HCT116 (cell line): ENCODE data around the gene SMIM12. TPM values are rescaled to one million over a fixed set of nuclear protein-coding genes. Genes with fewer than 3 reads are reported as not detected.

ENCODE experiments used
- ATAC-seq: fragments of 200-7000 bp; cut with Tn5 transposase; 2 replicates; pipeline ENCODE4 v1.9.1; 2020; ENCODE audit warnings: mild to moderate bottlenecking, moderate library complexity
- BruUV-seq: library from RNA; stranded (reverse); fragments of 400-500 nt; replicated peaks from 2 replicates; lab custom pipeline; 2021; lab: Mats Ljungman, UMichigan
- CTCF ChIA-PET: fragments of 300-600 bp; sonication (Branson Sonifier 250); formaldehyde crosslinking; loops from one replicate; lab custom pipeline; 2021; ENCODE audit warnings: antibody characterized with exemption; lab: Charles Lee
- POLR2A ChIA-PET: fragments of 300-600, 350-600 bp; sonication (Branson Sonifier 250); formaldehyde crosslinking; loops from one replicate; lab custom pipeline; 2021; ENCODE audit warnings: antibody characterized with exemption; lab: Charles Lee
- RAD21 ChIA-PET, 2 experiments: fragments of 300-600 bp; sonication (Branson Sonifier 250); formaldehyde crosslinking; loops; one replicate each; lab custom pipeline; 2023; ENCODE audit warnings: low total read pairs in 2 of 2; ENCODE audit not compliant: uncharacterized antibody in 2 of 2, unreplicated experiment in 2 of 2, low non-redundant PET in 1 of 2; lab: Charles Lee
- DNase-seq: peaks from one replicate; pipeline ENCODE4 v3.0.0-alpha.2; 2010; ENCODE audit warnings: low read depth, low spot score
- H2AFZ ChIP-seq: fragments of 200-600 bp; shearing (Covaris generic), sonication (generic); 2 replicates; pipeline ENCODE4 v1.6.1; 2017; ENCODE audit warnings: low read depth, mixed run types, mixed read lengths, antibody characterized with exemption, low read length; ENCODE audit not compliant: poor library complexity, severe bottlenecking
- H3K27ac ChIP-seq: 2 replicates; pipeline ENCODE4 v1.5.1; 2012; ENCODE audit warnings: low read depth, low read length
- H3K27me3 ChIP-seq: fragments of 200-600 bp; sonication (generic); 2 replicates; pipeline ENCODE4 v1.6.1; 2016; ENCODE audit warnings: mixed run types, low read length, mixed read lengths; ENCODE audit not compliant: insufficient read depth
- H3K36me3 ChIP-seq, 2 experiments: fragments of 200-500 bp in 1 of 2; fragments of 200-600 bp in 1 of 2; sonication (Bioruptor generic) in 1 of 2; sonication (generic) in 1 of 2; 2 replicates each; pipeline versions ENCODE4 v1.5.1 to v1.6.1; 2014 to 2016; ENCODE audit warnings: low read length in 2 of 2, inconsistent platforms in 1 of 2, mixed read lengths in 1 of 2, mixed run types in 1 of 2; ENCODE audit not compliant: insufficient read depth in 2 of 2, control insufficient read depth in 1 of 2
- H3K4me1 ChIP-seq, 2 experiments: fragments of 200-600 bp in 1 of 2; sonication (generic) in 1 of 2; 2 replicates each; pipeline versions ENCODE4 v1.5.1 to v1.6.1; 2012 to 2017; ENCODE audit warnings: low read length in 2 of 2, inconsistent platforms in 1 of 2, mild to moderate bottlenecking in 1 of 2, mixed read lengths in 1 of 2, mixed run types in 1 of 2, moderate library complexity in 1 of 2; ENCODE audit not compliant: insufficient read depth in 2 of 2, control insufficient read depth in 1 of 2
- H3K4me2 ChIP-seq: fragments of 200-600 bp; sonication (generic); 2 replicates; pipeline ENCODE4 v1.6.1; 2017; ENCODE audit warnings: mixed run types, low read length, mixed read lengths
- H3K4me3 ChIP-seq, 2 experiments: fragments of 200-600 bp in 1 of 2; sonication (generic) in 1 of 2; replicated peaks in 1 of 2; 2 replicates each; pipeline ENCODE4 v1.5.1; 2011 to 2016; ENCODE audit warnings: low read length in 2 of 2, control low read depth in 1 of 2, low read depth in 1 of 2, mild to moderate bottlenecking in 1 of 2, mixed read lengths in 1 of 2, mixed run types in 1 of 2
- H3K79me2 ChIP-seq: fragments of 200-600 bp; sonication (generic); 2 replicates; pipeline ENCODE4 v1.6.1; 2017; ENCODE audit warnings: mild to moderate bottlenecking, mixed run types, low read length, moderate library complexity, mixed read lengths; ENCODE audit not compliant: insufficient read depth
- H3K9ac ChIP-seq: fragments of 200-600 bp; sonication (generic); 2 replicates; pipeline ENCODE4 v1.6.1; 2016; ENCODE audit warnings: low read length, mixed read lengths
- H3K9me2 ChIP-seq: fragments of 200-600 bp; sonication (generic), shearing (Covaris generic); 2 replicates; pipeline ENCODE4 v1.6.1; 2017; ENCODE audit warnings: mixed run types, mild to moderate bottlenecking, moderate library complexity; ENCODE audit not compliant: insufficient read depth
- H3K9me3 ChIP-seq, 2 experiments: fragments of 200-500 bp in 1 of 2; fragments of 200-600 bp in 1 of 2; sonication (Bioruptor generic) in 1 of 2; sonication (generic) in 1 of 2; 2 replicates each; pipeline ENCODE4 v1.6.1; 2014 to 2017; ENCODE audit warnings: low read length in 2 of 2, mixed read lengths in 2 of 2, inconsistent platforms in 1 of 2, low read depth in 1 of 2, mild to moderate bottlenecking in 1 of 2, mixed run types in 1 of 2, moderate library complexity in 1 of 2; ENCODE audit not compliant: control insufficient read depth in 1 of 2, insufficient read depth in 1 of 2
- H4K20me1 ChIP-seq: fragments of 200-600 bp; sonication (generic), shearing (Covaris generic); 2 replicates; pipeline ENCODE4 v1.6.1; 2017; ENCODE audit warnings: mixed run types, mild to moderate bottlenecking, moderate library complexity; ENCODE audit not compliant: insufficient read depth
- CEBPB ChIP-seq: IDR thresholded peaks from 2 replicates; pipeline ENCODE4 v1.6.1; 2012; ENCODE audit warnings: low read depth
- EGR1 ChIP-seq: IDR thresholded peaks from 2 replicates; pipeline ENCODE4 v1.6.1; 2012; ENCODE audit warnings: low read depth
- ELF1 ChIP-seq: IDR thresholded peaks from 2 replicates; pipeline ENCODE4 v1.6.1; 2012; ENCODE audit warnings: low read depth, borderline replicate concordance
- EZH2 ChIP-seq: fragments of 200-600 bp; sonication (generic); IDR thresholded peaks from 2 replicates; pipeline ENCODE4 v1.6.1; 2017; ENCODE audit warnings: antibody characterized with exemption, mixed run types
- JUND ChIP-seq: IDR thresholded peaks from 2 replicates; pipeline ENCODE4 v1.6.1; 2012
- POLR2A ChIP-seq: IDR thresholded peaks from 2 replicates; pipeline ENCODE4 v1.7.0; 2011; ENCODE audit warnings: borderline replicate concordance; ENCODE audit not compliant: insufficient read depth, insufficient read length; ENCODE audit errors: extremely low read depth
- RAD21 ChIP-seq: IDR thresholded peaks from 2 replicates; pipeline ENCODE4 v1.6.1; 2012; ENCODE audit warnings: low read depth, mild to moderate bottlenecking
- SIN3A ChIP-seq: IDR thresholded peaks from 2 replicates; pipeline ENCODE4 v1.6.1; 2012; ENCODE audit warnings: low read depth
- SP1 ChIP-seq: IDR thresholded peaks from 2 replicates; pipeline ENCODE4 v1.6.1; 2012; ENCODE audit warnings: low read depth
- SRF ChIP-seq: IDR thresholded peaks from 2 replicates; pipeline ENCODE4 v1.6.1; 2012; ENCODE audit warnings: low read depth
- TCF7L2 ChIP-seq: IDR thresholded peaks from 2 replicates; pipeline ENCODE4 v1.7.0; 2011; ENCODE audit warnings: borderline replicate concordance, inconsistent platforms; ENCODE audit not compliant: insufficient read depth, insufficient read length; ENCODE audit errors: extremely low read depth
- YY1 ChIP-seq: IDR thresholded peaks from 2 replicates; pipeline ENCODE4 v1.6.1; 2011; ENCODE audit warnings: low read length, low read depth, moderate library complexity, mild to moderate bottlenecking; ENCODE audit not compliant: insufficient replicate concordance; ENCODE audit errors: extremely low read depth
- ZBTB33 ChIP-seq: IDR thresholded peaks from 2 replicates; pipeline ENCODE4 v1.6.1; 2011; ENCODE audit warnings: mild to moderate bottlenecking, low read length, moderate library complexity; ENCODE audit not compliant: insufficient replicate concordance; ENCODE audit errors: extremely low read depth
- ZFX ChIP-seq: fragments of 450-650 bp; IDR thresholded peaks from 2 replicates; pipeline ENCODE4 v1.6.1; 2017
- ZNF274 ChIP-seq: fragments of 200-500 bp; sonication (Bioruptor generic); IDR thresholded peaks from 2 replicates; pipeline ENCODE4 v1.6.1; 2014; ENCODE audit warnings: mild to moderate bottlenecking, low read depth, low read length, inconsistent platforms
- intact Hi-C: fragments of 100-400 bp; cut with micrococcal nuclease; formaldehyde crosslinking; loops from 2 replicates; pipeline ENCODE4 v1.10.0; 2022
- total RNA-seq: library from RNA; stranded (reverse); gene quantifications from one replicate; pipeline ENCODE4 v1.2.1, GENCODE V29; 2021; ENCODE audit not compliant: unreplicated experiment

The SMIM12 gene
- total RNA-seq, 1 experiment from 2014 or later = 31.3 TPM

DNA sequence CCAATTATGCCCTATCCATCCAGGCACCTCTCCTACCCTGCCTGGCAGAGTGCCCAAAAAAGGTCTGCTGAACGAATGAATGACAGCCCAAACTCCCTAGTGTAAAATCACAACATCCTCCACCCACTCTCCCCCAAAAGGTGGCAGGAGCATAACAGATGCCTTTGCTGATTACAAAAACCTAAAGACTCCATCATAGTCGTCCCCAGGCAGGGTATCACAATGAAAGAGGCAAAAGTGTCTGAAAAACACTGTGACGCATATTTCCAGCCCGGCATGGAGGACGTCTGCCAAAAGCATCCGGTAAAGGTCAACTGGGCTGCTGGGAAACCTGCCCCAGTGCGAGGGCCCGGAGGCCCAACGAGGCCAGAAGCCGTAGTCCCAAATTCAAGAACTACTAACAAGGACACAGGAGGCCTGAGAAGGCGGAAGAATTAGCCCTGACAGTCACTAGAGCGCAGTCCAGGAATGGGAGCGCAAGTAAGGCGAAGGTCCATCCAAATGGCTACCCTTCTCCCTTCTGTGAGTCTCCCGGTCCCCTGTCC is 576 bp downstream of the SMIM12 start:
- Histone ChIP-seq H3K27ac (peak overlapping the region; percentile 62), H3K36me3 (peaks cover 10 to 14% of the 10 kb centered on the region in 2 experiments; a peak in 3 of 4 replicates), H3K9ac (peak overlapping the region; percentile 94), H3K4me1 (peaks cover 8 to 20% of the 10 kb centered on the region in 2 experiments), H4K20me1 (no peaks in the 10 kb centered on the region), H2AFZ (no peak overlapping the region), H3K9me3 (no peaks in the 10 kb centered on the region), H3K4me2 (peak overlapping the region; percentile 93), H3K27me3 (no peaks in the 10 kb centered on the region), H3K4me3 (peak overlapping the region; percentile 87 to 99), H3K79me2 (peaks cover 47% of the 10 kb centered on the region), H3K9me2 (no peaks in the 10 kb centered on the region)
- no TSS peak for BruUV-seq
- CTCF ChIA-PET = interaction anchor here (0.9 to 1.3 kb wide), 9 partner anchors 10 to 706 kb away, joined by 3 to 5 read pairs (median 3); no protein-coding TSS in a partner anchor
- intact Hi-C loops = loop anchor here (10.0 kb wide), 2 partner anchors 436 to 916 kb away; no protein-coding TSS in a partner anchor
- ATAC-seq (peak; percentile 11), DNase-seq (no peak)
- POLR2A ChIA-PET = no interaction called here
- RAD21 ChIA-PET = no interaction called here
- TF ChIP-seq RAD21 (no peak), CEBPB (no peak), TCF7L2 (no peak), SIN3A (no peak), ELF1 (no peak), ZNF274 (no peak), EGR1 (no peak), ZFX (no peak), SP1 (no peak), JUND (no peak), SRF (no peak), YY1 (no peak), EZH2 (no peak), POLR2A (no peak), ZBTB33 (no peak)
- TF ChIP-seq, all 23 proteins: peak for 0
